Measurements from ENCODE around the gene PHLPP2.

Gene PHLPP2
- total RNA-seq, result 24.9 to 62.0 (median 33.7) reads per million in 3 experiments

- DNase-seq, result no peak
Measured at GRCh38 chr16:71724320-71724751, at the start of gene PHLPP2. Gene PHLPP2, minus strand, starts transcription at chr16:71724701. Its CDS starts 9,906 bp downstream, at chr16:71714795.

GRCh38 chr16:71771571-71771970, 47.1 kb upstream of the PHLPP2 start:
- no peak for DNase-seq

GRCh38 chr16:71769222-71769621, 44.7 kb upstream of the PHLPP2 start:
- no peak for DNase-seq

GRCh38 chr16:71767060-71767900, 42.8 kb upstream of the PHLPP2 start:
- no peak for DNase-seq

GRCh38 chr16:71762186-71762585, 37.7 kb upstream of the PHLPP2 start:
- no peak for DNase-seq

GRCh38 chr16:71761097-71761496, 36.6 kb upstream of the PHLPP2 start:
- DNase-seq, result no peak

GRCh38 chr16:71758293-71758760, 33.8 kb upstream of the PHLPP2 start:
- DNase-seq, result no peak

GRCh38 chr16:71754652-71755051, 30.2 kb upstream of the PHLPP2 start:
- no peak for DNase-seq

GRCh38 chr16:71754108-71754507, 29.6 kb upstream of the PHLPP2 start:
- no peak for DNase-seq

- DNase-seq, result no peak
Measured at GRCh38 chr16:71748226-71748625, 23.7 kb upstream of the PHLPP2 start.

GRCh38 chr16:71746442-71747046, 22.0 kb upstream of the PHLPP2 start:
- peak; percentile 31 for DNase-seq

- no peak for DNase-seq
Measured at GRCh38 chr16:71738855-71739254, 14.4 kb upstream of the PHLPP2 start.

- DNase-seq, result no peak
Measured at GRCh38 chr16:71737501-71737900, 13.0 kb upstream of the PHLPP2 start.

GRCh38 chr16:71734511-71734910, 10.0 kb upstream of the PHLPP2 start:
- DNase-seq, result no peak

GRCh38 chr16:71732587-71732986, 8.1 kb upstream of the PHLPP2 start:
- no peak for DNase-seq

- no peak for DNase-seq
Measured at GRCh38 chr16:71727551-71728324, 3.2 kb upstream of the PHLPP2 start.

- no peak for DNase-seq
Measured at GRCh38 chr16:71726476-71727315, 2.2 kb upstream of the PHLPP2 start.

GRCh38 chr16:71723537-71724319, 773 bp downstream of the PHLPP2 start:
- DNase-seq, result peak; percentile 83

GRCh38 chr16:71722801-71723536, 1.5 kb downstream of the PHLPP2 start:
- DNase-seq, result peak; percentile 56

GRCh38 chr16:71721066-71721740, 3.3 kb downstream of the PHLPP2 start:
- no peak for DNase-seq
